Measurements from ENCODE around the gene FYB1.

DNA sequence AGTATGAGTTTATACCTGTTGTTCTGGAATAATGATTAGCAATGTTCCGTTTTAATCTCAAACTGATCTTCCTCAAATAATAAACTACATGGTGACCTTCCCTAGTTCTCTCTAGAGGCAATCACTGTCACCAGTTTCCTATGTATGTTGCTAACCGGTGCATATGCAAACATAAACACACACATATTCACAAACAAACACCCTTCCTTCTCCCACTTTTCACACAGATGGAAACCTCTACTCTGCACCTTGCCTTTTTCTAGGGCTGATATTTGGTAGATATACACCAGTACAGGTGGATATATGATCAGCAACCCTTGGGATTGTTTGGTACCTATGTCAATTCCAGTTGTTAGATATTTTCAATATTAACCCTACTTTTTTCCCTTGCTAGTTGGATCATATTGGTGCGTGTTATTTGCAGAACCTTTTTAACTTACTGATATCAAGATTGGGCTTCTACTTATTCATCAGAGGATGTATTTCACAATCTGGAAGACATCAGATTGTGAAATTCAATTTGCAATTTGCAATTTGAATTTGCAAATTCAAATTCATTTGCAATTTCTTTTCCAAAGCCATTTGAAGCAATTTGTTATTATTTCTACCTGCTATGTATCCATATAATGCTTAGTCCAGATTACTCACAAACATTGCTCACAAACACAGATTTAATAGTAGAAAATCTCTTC is 12.6 kb downstream of the FYB1 start:
- TF ChIP-seq, protein P1, sequence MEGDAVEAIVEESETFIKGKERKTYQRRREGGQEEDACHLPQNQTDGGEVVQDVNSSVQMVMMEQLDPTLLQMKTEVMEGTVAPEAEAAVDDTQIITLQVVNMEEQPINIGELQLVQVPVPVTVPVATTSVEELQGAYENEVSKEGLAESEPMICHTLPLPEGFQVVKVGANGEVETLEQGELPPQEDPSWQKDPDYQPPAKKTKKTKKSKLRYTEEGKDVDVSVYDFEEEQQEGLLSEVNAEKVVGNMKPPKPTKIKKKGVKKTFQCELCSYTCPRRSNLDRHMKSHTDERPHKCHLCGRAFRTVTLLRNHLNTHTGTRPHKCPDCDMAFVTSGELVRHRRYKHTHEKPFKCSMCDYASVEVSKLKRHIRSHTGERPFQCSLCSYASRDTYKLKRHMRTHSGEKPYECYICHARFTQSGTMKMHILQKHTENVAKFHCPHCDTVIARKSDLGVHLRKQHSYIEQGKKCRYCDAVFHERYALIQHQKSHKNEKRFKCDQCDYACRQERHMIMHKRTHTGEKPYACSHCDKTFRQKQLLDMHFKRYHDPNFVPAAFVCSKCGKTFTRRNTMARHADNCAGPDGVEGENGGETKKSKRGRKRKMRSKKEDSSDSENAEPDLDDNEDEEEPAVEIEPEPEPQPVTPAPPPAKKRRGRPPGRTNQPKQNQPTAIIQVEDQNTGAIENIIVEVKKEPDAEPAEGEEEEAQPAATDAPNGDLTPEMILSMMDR (IDR thresholded peaks at IDR 0.05; ENCODE audit: poor library complexity) = no peak
- no peak for TF ChIP-seq EZH2phosphoT487 (IDR thresholded peaks at IDR 0.05; ENCODE audit: low read depth, severe bottlenecking, unreplicated experiment)
- TF ChIP-seq EZH2 (IDR thresholded peaks at IDR 0.05; ENCODE audit: borderline replicate concordance) = no peak
